HAP-1 (cell line): ENCODE results near the gene SUZ12.
"Not testable (repeated sequence)": the region's sequence is repeated elsewhere in the genome, so short reads cannot be mapped to it uniquely, and the experiment has no call there.

Experiments used
- DNase-seq, 2 experiments: peaks; one replicate each; pipeline ENCODE4 v3.0.0-alpha.2; 2016 to 2020; ENCODE audit warnings: low spot score in 2 of 2
- H3K27me3 ChIP-seq: fragments of 250-450 bp; sonication (Bioruptor Pico); 2 replicates; pipeline ENCODE4 v1.5.1; 2020; ENCODE audit warnings: low read depth, mild to moderate bottlenecking, moderate library complexity
- H3K36me3 ChIP-seq: fragments of 250-450 bp; sonication (Bioruptor Pico); replicated peaks from 2 replicates; pipeline ENCODE4 v1.5.1; 2020; ENCODE audit warnings: mild to moderate bottlenecking
- H3K4me1 ChIP-seq: fragments of 250-450 bp; sonication (Bioruptor Pico); 2 replicates; pipeline ENCODE4 v1.5.1; 2020; ENCODE audit warnings: mild to moderate bottlenecking
- H3K4me3 ChIP-seq: fragments of 250-450 bp; sonication (Bioruptor Pico); 2 replicates; pipeline ENCODE4 v1.5.1; 2020; ENCODE audit warnings: mild to moderate bottlenecking, moderate library complexity
- H3K9me3 ChIP-seq: fragments of 250-450 bp; sonication (Bioruptor Pico); 2 replicates; pipeline ENCODE4 v1.5.1; 2020; ENCODE audit warnings: mild to moderate bottlenecking, moderate library complexity
- in situ Hi-C: fragments of 300-500 bp; cut with MboI; formaldehyde crosslinking; loops from 3 replicates; pipeline ENCODE4 v1.14.3; 2020; ENCODE audit warnings: low sequenced_read_pairs, inconsistent platforms, mixed read lengths

SUZ12 gene

DNA sequence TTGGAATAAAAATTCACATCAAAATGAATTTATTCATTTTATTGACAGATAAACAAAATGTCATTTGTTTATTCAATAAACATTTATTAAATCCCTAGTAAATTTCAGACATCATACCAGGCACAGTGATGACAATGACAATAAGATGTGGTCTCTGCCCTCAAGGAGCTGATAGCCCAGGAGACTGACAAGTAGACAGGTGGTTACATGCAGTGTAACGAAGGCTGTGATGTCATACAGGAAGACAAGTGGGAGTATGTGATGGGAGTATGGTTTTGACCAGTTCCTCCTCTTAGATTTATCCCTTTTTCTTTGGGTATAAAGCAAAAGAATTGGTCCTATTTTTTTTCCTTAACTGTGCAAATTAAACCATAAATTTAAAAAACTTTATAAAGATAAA lies 97.0 kb downstream of the SUZ12 start:
- H3K9me3 ChIP-seq, H3K4me1 ChIP-seq, DNase-seq, H3K4me3 ChIP-seq, H3K27me3 ChIP-seq, in situ Hi-C loops: not testable (repeated sequence)
- peaks cover 14% of the 10 kb centered on the region for H3K36me3 ChIP-seq

- H3K9me3 ChIP-seq, H3K4me3 ChIP-seq, H3K27me3 ChIP-seq, in situ Hi-C loops, H3K4me1 ChIP-seq, DNase-seq: not testable (repeated sequence)
- peaks cover 14% of the 10 kb centered on the region for H3K36me3 ChIP-seq
Measured at GRCh38 chr17:32040246-32040645, 103.4 kb downstream of the SUZ12 start.

DNA sequence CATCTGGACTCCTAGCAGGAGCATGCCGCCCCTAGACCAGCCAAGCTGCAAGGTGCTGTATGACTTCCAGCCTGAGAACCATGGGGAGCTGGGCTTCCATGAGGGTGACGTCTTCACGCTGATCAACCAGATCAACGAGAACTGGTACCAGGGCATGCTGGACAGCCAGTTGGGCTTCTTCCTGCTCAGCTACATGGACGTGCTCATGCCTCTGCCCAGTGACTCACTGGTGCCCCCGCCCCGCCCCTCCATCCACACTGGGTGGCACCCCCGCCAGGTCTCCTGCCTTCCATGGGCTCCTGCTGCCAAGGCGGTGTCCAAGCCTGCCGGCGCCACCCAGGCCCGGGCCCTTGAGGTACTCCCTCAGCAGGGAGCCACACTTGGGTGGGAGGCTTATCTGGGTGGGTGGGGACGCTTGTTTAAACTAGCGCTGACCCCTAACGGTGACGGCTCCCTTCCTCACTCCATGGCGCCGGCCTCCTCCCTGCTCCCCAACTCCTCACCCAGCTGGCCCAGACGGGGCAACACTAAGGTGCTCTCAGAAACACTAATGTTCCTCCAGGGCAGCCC lies 104.6 kb downstream of the SUZ12 start:
- H3K36me3 ChIP-seq, H3K4me1 ChIP-seq, H3K4me3 ChIP-seq, DNase-seq, H3K27me3 ChIP-seq, H3K9me3 ChIP-seq, in situ Hi-C loops: not testable (repeated sequence)

DNA sequence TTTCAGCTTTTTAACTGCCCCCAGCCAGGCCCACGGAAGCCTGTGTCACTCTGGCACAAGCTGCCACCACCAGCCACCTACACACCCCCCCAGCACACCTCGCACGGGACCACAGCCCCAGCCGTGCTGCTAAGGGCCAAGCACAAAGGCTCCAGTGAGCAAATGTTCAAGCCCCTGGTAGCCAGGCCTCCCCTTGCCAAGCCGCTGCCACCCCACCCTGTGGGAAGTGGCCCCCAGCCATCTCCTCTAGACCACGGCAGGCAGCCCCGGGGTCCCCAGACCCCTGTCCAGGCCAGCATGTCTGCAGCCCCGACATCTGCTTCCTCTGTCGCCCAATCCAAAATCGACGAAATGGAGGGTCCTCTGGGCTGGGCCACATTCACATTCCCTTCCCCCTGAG lies 105.5 kb downstream of the SUZ12 start:
- H3K27me3 ChIP-seq, H3K9me3 ChIP-seq, H3K36me3 ChIP-seq, H3K4me3 ChIP-seq, DNase-seq, H3K4me1 ChIP-seq, in situ Hi-C loops: not testable (repeated sequence)

GRCh38 chr17:32045611-32046010 lies 108.8 kb downstream of the SUZ12 start:
- H3K27me3 ChIP-seq, H3K4me1 ChIP-seq, in situ Hi-C loops, H3K9me3 ChIP-seq, DNase-seq, H3K36me3 ChIP-seq, H3K4me3 ChIP-seq: not testable (repeated sequence)

DNA sequence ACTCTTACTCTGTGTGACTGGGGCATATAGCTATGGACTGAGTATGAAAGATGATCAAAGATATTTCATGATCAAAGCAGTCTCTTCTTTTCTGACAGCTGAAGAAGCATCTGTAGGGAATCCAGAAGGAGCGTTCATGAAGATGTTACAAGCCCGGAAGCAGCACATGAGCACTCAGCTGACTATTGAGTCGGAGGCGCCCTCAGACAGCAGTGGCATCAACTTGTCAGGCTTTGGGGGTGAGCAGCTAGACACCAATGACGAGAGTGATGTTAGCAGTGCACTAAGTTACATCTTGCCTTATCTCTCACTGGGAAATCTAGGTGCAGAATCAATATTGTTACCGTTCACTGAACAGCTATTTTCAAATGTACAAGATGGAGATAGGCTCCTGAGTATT lies 110.9 kb downstream of the SUZ12 start:
- H3K36me3 ChIP-seq, DNase-seq, H3K4me1 ChIP-seq, H3K27me3 ChIP-seq, H3K4me3 ChIP-seq, in situ Hi-C loops, H3K9me3 ChIP-seq: not testable (repeated sequence)
